Thyroid gland (tissue), 4 donors: ENCODE data around the gene KRTAP9-9. TPM values are rescaled to one million over a fixed set of nuclear protein-coding genes. Genes with fewer than 3 reads are reported as not detected.

Experiments
- DNase-seq, 2 donors: peaks; one replicate each; pipeline ENCODE4 v3.0.0-alpha.2; 2019
- H3K27ac ChIP-seq, 3 donors: fragments of 200-600 bp; sonication (generic); 1 replicate in 2 of 3; 2 replicates in 1 of 3; pipeline ENCODE4 v1.5.1; 2016 to 2019; ENCODE audit warnings: mild to moderate bottlenecking in 1 of 3, moderate library complexity in 1 of 3
- H3K27me3 ChIP-seq: fragments of 200-600 bp; sonication (generic); one replicate; pipeline ENCODE4 v1.5.1; 2019
- H3K36me3 ChIP-seq, 2 donors: fragments of 200-600 bp; sonication (generic); one replicate each; pipeline ENCODE4 v1.5.1; 2016 to 2019
- H3K4me1 ChIP-seq, 2 donors: fragments of 200-600 bp; sonication (generic); one replicate each; pipeline ENCODE4 v1.5.1; 2017 to 2019
- H3K4me3 ChIP-seq, 3 donors: fragments of 200-600 bp; sonication (generic); replicated peaks in 1 of 3; 1 replicate in 2 of 3; 2 replicates in 1 of 3; pipeline ENCODE4 v1.5.1; 2016; ENCODE audit warnings: mild to moderate bottlenecking in 1 of 3
- H3K9me3 ChIP-seq: fragments of 200-600 bp; sonication (generic); one replicate; pipeline ENCODE4 v1.5.1; 2017
- POLR2A ChIP-seq, 2 donors: fragments of 450-650 bp; IDR thresholded peaks; one replicate each; pipeline ENCODE4 v1.6.1; 2017; ENCODE audit warnings: antibody characterized with exemption in 2 of 2, mild to moderate bottlenecking in 2 of 2, moderate library complexity in 1 of 2
- WGBS, 2 donors: methylation state at CpG; one replicate each; pipeline ENCODE4 v1.1.5; 2017; 5-methylcytosine and 5-hydroxymethylcytosine counted together
- intact Hi-C: fragments of 100-400 bp; cut with DNase I; formaldehyde crosslinking; loops from one replicate; pipeline ENCODE4 v1.15.1; 2023
- total RNA-seq, 4 donors: library from RNA; depleted of rRNA; stranded (reverse); fragments of >200 nt; gene quantifications; one replicate each; pipeline ENCODE4 v1.2.3, GENCODE V29; 2016
- TF ChIP-seq, protein P1 (sequence below), 6 experiments: fragments of 200-600 bp in 3 of 6; fragments of 450-650 bp in 3 of 6; sonication (generic) in 3 of 6; IDR thresholded peaks; one replicate each; pipeline ENCODE4 v1.5.1; 2016 to 2019; ENCODE audit warnings: antibody characterized with exemption in 6 of 6, mild to moderate bottlenecking in 2 of 6, inconsistent platforms in 1 of 6, moderate library complexity in 1 of 6

The KRTAP9-9 gene
- total RNA-seq, 4 donors from 2014 or later: not detected

DNA sequence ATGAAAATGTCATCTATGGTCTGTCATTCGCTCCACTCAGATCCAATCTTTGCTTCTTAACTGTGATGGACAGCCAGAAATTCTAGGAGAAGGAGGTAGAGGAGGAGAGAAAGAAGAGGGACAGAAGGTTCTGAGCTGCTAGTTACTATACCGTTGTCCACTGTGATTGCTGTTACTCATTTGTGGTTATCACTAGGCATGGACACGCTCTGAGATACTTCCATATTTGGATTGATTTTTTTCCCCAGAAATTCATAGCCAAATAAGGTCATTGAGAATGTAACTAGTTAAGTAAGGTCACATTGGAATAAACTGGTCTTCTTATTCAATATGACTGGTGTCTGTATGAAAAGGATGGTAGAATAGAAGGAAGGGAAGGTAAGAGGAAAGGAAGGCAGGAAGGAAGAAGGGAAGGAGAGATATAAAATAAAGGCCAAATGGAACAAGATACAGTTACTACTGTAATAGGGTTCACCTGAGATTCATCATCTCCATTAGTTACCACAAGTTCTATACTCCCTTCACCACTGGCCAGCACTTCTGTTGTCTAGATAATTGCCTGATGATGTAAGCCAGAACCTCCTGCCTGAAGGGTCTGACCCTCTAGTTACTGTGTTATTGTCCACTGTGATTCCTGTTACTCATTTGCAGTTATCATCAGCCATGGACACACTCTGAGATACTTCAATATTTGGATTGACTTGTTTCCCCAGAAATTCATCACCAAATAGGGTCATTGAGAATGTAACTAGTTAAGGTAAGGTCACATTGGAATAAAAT, 23.2 kb downstream of the KRTAP9-9 start:
- no peaks in the 10 kb centered on the region for H3K36me3 ChIP-seq
- H3K27ac ChIP-seq: no peak overlapping the region
- WGBS, 2 donors: 90 to 94% methylated on average over 3 of the region's 3 CpGs
- DNase-seq: no peak
- H3K9me3 ChIP-seq: no peaks in the 10 kb centered on the region
- intact Hi-C loops: no loop called here
- H3K27me3 ChIP-seq: no peaks in the 10 kb centered on the region
- TF ChIP-seq, protein P1, sequence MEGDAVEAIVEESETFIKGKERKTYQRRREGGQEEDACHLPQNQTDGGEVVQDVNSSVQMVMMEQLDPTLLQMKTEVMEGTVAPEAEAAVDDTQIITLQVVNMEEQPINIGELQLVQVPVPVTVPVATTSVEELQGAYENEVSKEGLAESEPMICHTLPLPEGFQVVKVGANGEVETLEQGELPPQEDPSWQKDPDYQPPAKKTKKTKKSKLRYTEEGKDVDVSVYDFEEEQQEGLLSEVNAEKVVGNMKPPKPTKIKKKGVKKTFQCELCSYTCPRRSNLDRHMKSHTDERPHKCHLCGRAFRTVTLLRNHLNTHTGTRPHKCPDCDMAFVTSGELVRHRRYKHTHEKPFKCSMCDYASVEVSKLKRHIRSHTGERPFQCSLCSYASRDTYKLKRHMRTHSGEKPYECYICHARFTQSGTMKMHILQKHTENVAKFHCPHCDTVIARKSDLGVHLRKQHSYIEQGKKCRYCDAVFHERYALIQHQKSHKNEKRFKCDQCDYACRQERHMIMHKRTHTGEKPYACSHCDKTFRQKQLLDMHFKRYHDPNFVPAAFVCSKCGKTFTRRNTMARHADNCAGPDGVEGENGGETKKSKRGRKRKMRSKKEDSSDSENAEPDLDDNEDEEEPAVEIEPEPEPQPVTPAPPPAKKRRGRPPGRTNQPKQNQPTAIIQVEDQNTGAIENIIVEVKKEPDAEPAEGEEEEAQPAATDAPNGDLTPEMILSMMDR (IDR thresholded peaks at IDR 0.05): no peak
- no peak for TF ChIP-seq POLR2A (IDR thresholded peaks at IDR 0.05)
- no peak overlapping the region for H3K4me3 ChIP-seq
- H3K4me1 ChIP-seq: no peaks in the 10 kb centered on the region

DNA sequence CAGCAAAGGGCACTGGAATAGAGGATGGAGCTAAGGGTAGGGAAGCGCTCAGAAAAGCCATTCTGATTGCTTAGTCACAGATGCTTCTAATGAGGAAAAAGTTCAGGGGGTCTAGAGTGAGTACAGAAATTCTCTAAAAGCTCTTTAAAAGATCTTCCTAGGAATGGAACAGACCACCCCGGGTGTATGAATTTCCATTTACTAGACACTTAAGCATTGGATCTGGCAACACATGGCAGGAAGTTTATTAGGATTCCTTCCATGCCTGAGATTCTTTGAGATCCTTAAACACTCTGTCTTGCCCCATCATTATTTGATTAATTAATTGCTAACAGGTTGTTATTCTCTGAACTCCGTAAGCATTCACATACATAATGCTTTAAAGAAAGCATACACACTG, 28.9 kb downstream of the KRTAP9-9 start:
- no peak overlapping the region for H3K27ac ChIP-seq
- no peak overlapping the region for H3K4me3 ChIP-seq
- WGBS, 2 donors: 58 to 61% methylated on average over 3 of the region's 3 CpGs
- no peaks in the 10 kb centered on the region for H3K9me3 ChIP-seq
- H3K36me3 ChIP-seq: no peaks in the 10 kb centered on the region
- TF ChIP-seq POLR2A (IDR thresholded peaks at IDR 0.05): no peak
- TF ChIP-seq, protein P1 (IDR thresholded peaks at IDR 0.05): no peak
- no peaks in the 10 kb centered on the region for H3K27me3 ChIP-seq
- intact Hi-C loops: no loop called here
- no peaks in the 10 kb centered on the region for H3K4me1 ChIP-seq
- no peak for DNase-seq

DNA sequence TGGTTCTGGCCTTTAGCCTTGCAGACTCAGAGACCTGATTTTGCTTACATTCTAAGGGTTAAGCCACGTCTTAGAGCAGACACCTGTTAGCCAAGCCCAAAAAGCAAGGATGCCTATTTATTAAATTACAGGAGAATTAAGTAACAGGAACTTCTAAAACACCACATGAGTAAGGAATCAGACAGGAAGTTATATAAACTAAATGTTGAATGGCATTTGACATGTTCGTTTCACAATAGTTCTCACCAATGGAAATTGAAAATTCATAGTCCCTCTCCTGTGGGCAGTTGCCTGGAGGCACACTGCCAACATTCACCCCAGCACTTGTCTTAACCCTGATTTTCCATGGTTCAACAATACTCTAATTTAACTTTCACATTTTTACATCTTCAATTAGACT, 29.4 kb downstream of the KRTAP9-9 start:
- H3K4me3 ChIP-seq: no peak overlapping the region
- no peaks in the 10 kb centered on the region for H3K9me3 ChIP-seq
- intact Hi-C loops: no loop called here
- no peaks in the 10 kb centered on the region for H3K27me3 ChIP-seq
- H3K4me1 ChIP-seq: no peaks in the 10 kb centered on the region
- TF ChIP-seq, protein P1 (IDR thresholded peaks at IDR 0.05): no peak
- no peak for TF ChIP-seq POLR2A (IDR thresholded peaks at IDR 0.05)
- no peak overlapping the region for H3K27ac ChIP-seq
- 54 to 63% methylated on average over 2 of the region's 2 CpGs for WGBS, 2 donors
- H3K36me3 ChIP-seq: no peaks in the 10 kb centered on the region
- no peak for DNase-seq

DNA sequence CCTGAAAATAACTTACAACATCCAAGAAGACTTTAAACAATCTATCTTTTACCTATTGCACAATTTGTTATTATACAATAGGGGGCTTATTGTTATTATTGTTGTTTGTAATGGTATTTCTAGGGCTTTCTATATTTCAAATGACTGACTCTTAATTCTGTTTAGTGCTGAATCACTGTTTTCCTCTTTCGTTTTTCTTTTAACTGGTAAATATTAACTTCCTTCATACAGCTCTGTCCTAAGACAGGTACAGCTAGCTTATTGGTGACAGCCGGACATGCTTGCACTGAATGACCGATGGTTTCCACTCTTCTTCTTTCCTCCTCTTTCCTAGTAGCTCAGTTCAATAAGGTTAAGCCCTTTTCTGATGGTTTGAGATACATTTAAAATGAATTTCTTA, 31.9 kb downstream of the KRTAP9-9 start:
- peaks cover 0 to 5% of the 10 kb centered on the region in 2 donors for H3K4me1 ChIP-seq
- no peak for DNase-seq
- intact Hi-C loops: no loop called here
- no peaks in the 10 kb centered on the region for H3K27me3 ChIP-seq
- no peak overlapping the region for H3K4me3 ChIP-seq
- H3K36me3 ChIP-seq: no peaks in the 10 kb centered on the region
- no peaks in the 10 kb centered on the region for H3K9me3 ChIP-seq
- TF ChIP-seq POLR2A (IDR thresholded peaks at IDR 0.05): no peak
- TF ChIP-seq, protein P1 (IDR thresholded peaks at IDR 0.05): no peak
- WGBS, 2 donors: 89 to 91% methylated on average over 3 of the region's 3 CpGs
- H3K27ac ChIP-seq: no peak overlapping the region

DNA sequence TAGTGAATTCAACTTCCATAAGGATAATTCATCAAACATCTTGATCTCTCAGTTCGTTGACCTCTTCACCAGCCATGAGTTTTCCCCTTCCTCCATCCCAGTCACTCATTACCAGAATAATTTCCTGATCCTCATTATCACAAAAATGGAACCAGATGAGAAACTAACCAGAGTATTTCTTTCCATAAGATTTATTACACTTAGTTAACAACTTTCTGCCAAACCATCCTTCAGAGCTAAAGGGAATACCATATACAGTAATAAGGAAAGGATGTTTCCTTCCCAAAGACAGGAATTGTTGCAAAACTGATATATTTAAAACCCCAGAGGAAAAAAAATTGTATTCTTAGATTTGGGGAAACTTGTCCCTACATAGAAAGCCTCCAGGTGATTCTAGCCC, 38.8 kb downstream of the KRTAP9-9 start:
- 78 to 80% methylated on average over 1 of the region's 1 CpG for WGBS, 2 donors
- intact Hi-C loops: no loop called here
- no peak overlapping the region for H3K4me3 ChIP-seq
- peaks cover 0 to 5% of the 10 kb centered on the region in 2 donors for H3K4me1 ChIP-seq
- no peaks in the 10 kb centered on the region for H3K27me3 ChIP-seq
- no peak overlapping the region for H3K27ac ChIP-seq
- H3K9me3 ChIP-seq: no peaks in the 10 kb centered on the region
- no peaks in the 10 kb centered on the region for H3K36me3 ChIP-seq
- TF ChIP-seq, protein P1 (IDR thresholded peaks at IDR 0.05): no peak
- no peak for TF ChIP-seq POLR2A (IDR thresholded peaks at IDR 0.05)
- no peak for DNase-seq
